ENCODE data around the gene LRRC15.

LRRC15 gene

GRCh38 chr3:194357681-194358080 is 11.9 kb downstream of the LRRC15 start:
- H3K4me3 ChIP-seq (ENCODE audit: low read depth, low read length): no peak overlapping the region
- TF ChIP-seq CTCF (IDR thresholded peaks at IDR 0.05; ENCODE audit: insufficient read depth, low read depth, low read length, missing control alignments): no peak
- DNase-seq (ENCODE audit: low read depth): no peak

GRCh38 chr3:194355379-194355778 is 14.2 kb downstream of the LRRC15 start:
- no peak overlapping the region for H3K4me3 ChIP-seq (ENCODE audit: low read depth, low read length)
- DNase-seq (ENCODE audit: low read depth): no peak
- no peak for TF ChIP-seq CTCF (IDR thresholded peaks at IDR 0.05; ENCODE audit: insufficient read depth, low read depth, low read length, missing control alignments)

- DNase-seq (ENCODE audit: low read depth): no peak
- TF ChIP-seq CTCF (IDR thresholded peaks at IDR 0.05; ENCODE audit: insufficient read depth, low read depth, low read length, missing control alignments): no peak
- no peak overlapping the region for H3K4me3 ChIP-seq (ENCODE audit: low read depth, low read length)
These were observed 15.2 kb downstream of the LRRC15 start for GRCh38 chr3:194354315-194354714.

GRCh38 chr3:194352667-194353246 is 16.8 kb downstream of the LRRC15 start:
- no peak overlapping the region for H3K4me3 ChIP-seq (ENCODE audit: low read depth, low read length)
- TF ChIP-seq CTCF (IDR thresholded peaks at IDR 0.05; ENCODE audit: insufficient read depth, low read depth, low read length, missing control alignments): no peak
- no peak for DNase-seq (ENCODE audit: low read depth)

- no peak for TF ChIP-seq CTCF (IDR thresholded peaks at IDR 0.05; ENCODE audit: insufficient read depth, low read depth, low read length, missing control alignments)
- DNase-seq (ENCODE audit: low read depth): no peak
- no peak overlapping the region for H3K4me3 ChIP-seq (ENCODE audit: low read depth, low read length)
These were observed 17.5 kb downstream of the LRRC15 start for GRCh38 chr3:194351952-194352536.

GRCh38 chr3:194351080-194351672 is 18.4 kb downstream of the LRRC15 start, which contains the start of gene CPN2:
CPN2 (minus strand) TSS chr3:194351328; CDS start chr3:194342702, 8,626 bp downstream.
- no peak for DNase-seq (ENCODE audit: low read depth)
- no peak for TF ChIP-seq CTCF (IDR thresholded peaks at IDR 0.05; ENCODE audit: insufficient read depth, low read depth, low read length, missing control alignments)
- H3K4me3 ChIP-seq (ENCODE audit: low read depth, low read length): no peak within 1 kb of the TSS
